ENCODE results near the gene RALGPS2.

RALGPS2 gene

GRCh38 chr1:178961868-178962267 is 236.8 kb downstream of the RALGPS2 start:
- Histone ChIP-seq H3K27me3 (ENCODE audit: low read depth, low read length) (no peaks in the 10 kb centered on the region), H3K4me1 (ENCODE audit: low read length) (peaks cover 4% of the 10 kb centered on the region; the same call in 1 of the 2 replicates), H3K36me3 (replicated peaks; ENCODE audit: low read depth, low read length) (no peaks in the 10 kb centered on the region), H3K9me3 (ENCODE audit: insufficient read depth, low read length) (no peaks in the 10 kb centered on the region), H4K20me1 (ENCODE audit: insufficient read depth, low read length) (no peaks in the 10 kb centered on the region), H3K4me2 (ENCODE audit: low read length) (no peak overlapping the region), H2AFZ (ENCODE audit: low read depth, low read length) (no peak overlapping the region), H3K9ac (ENCODE audit: low read length) (no peak overlapping the region), H3K27ac (ENCODE audit: low read length) (no peak overlapping the region), H3K4me3 (ENCODE audit: low read length) (no peak overlapping the region), H3K79me2 (ENCODE audit: low read length) (no peaks in the 10 kb centered on the region)
- TF ChIP-seq CTCF (IDR thresholded peaks at IDR 0.05; ENCODE audit: low read depth, low read length) = no peak
- no peak for TF ChIP-seq EZH2phosphoT487 (IDR thresholded peaks at IDR 0.05; ENCODE audit: low read depth)

GRCh38 chr1:178962853-178963711 is 238.0 kb downstream of the RALGPS2 start:
- Histone ChIP-seq H3K9me3 (ENCODE audit: insufficient read depth, low read length) (no peaks in the 10 kb centered on the region), H3K27ac (ENCODE audit: low read length) (no peak overlapping the region), H4K20me1 (ENCODE audit: insufficient read depth, low read length) (no peaks in the 10 kb centered on the region), H3K4me3 (ENCODE audit: low read length) (no peak overlapping the region), H3K79me2 (ENCODE audit: low read length) (no peaks in the 10 kb centered on the region), H3K4me1 (ENCODE audit: low read length) (peaks cover 4% of the 10 kb centered on the region; the same call in 1 of the 2 replicates), H2AFZ (ENCODE audit: low read depth, low read length) (no peak overlapping the region), H3K9ac (ENCODE audit: low read length) (no peak overlapping the region), H3K4me2 (ENCODE audit: low read length) (no peak overlapping the region), H3K36me3 (replicated peaks; ENCODE audit: low read depth, low read length) (no peaks in the 10 kb centered on the region), H3K27me3 (ENCODE audit: low read depth, low read length) (no peaks in the 10 kb centered on the region)
- TF ChIP-seq CTCF (IDR thresholded peaks at IDR 0.05; ENCODE audit: low read depth, low read length) (no peak), EZH2phosphoT487 (IDR thresholded peaks at IDR 0.05; ENCODE audit: low read depth) (no peak)

GRCh38 chr1:178964469-178965330 is 239.7 kb downstream of the RALGPS2 start:
- Histone ChIP-seq H3K27ac (ENCODE audit: low read length) (no peak overlapping the region), H3K79me2 (ENCODE audit: low read length) (no peaks in the 10 kb centered on the region), H2AFZ (ENCODE audit: low read depth, low read length) (no peak overlapping the region), H4K20me1 (ENCODE audit: insufficient read depth, low read length) (no peaks in the 10 kb centered on the region), H3K4me3 (ENCODE audit: low read length) (no peak overlapping the region), H3K9me3 (ENCODE audit: insufficient read depth, low read length) (no peaks in the 10 kb centered on the region), H3K9ac (ENCODE audit: low read length) (no peak overlapping the region), H3K36me3 (replicated peaks; ENCODE audit: low read depth, low read length) (no peaks in the 10 kb centered on the region), H3K4me2 (ENCODE audit: low read length) (no peak overlapping the region), H3K4me1 (ENCODE audit: low read length) (peaks cover 3% of the 10 kb centered on the region; the same call in 1 of the 2 replicates), H3K27me3 (ENCODE audit: low read depth, low read length) (no peaks in the 10 kb centered on the region)
- no peak for TF ChIP-seq CTCF (IDR thresholded peaks at IDR 0.05; ENCODE audit: low read depth, low read length)
- no peak for TF ChIP-seq EZH2phosphoT487 (IDR thresholded peaks at IDR 0.05; ENCODE audit: low read depth)

- Histone ChIP-seq H2AFZ (ENCODE audit: low read depth, low read length) (no peak overlapping the region), H3K36me3 (replicated peaks; ENCODE audit: low read depth, low read length) (no peaks in the 10 kb centered on the region), H3K79me2 (ENCODE audit: low read length) (no peaks in the 10 kb centered on the region), H3K27ac (ENCODE audit: low read length) (no peak overlapping the region), H3K4me1 (ENCODE audit: low read length) (no peaks in the 10 kb centered on the region), H4K20me1 (ENCODE audit: insufficient read depth, low read length) (no peaks in the 10 kb centered on the region), H3K9me3 (ENCODE audit: insufficient read depth, low read length) (no peaks in the 10 kb centered on the region), H3K4me2 (ENCODE audit: low read length) (no peak overlapping the region), H3K9ac (ENCODE audit: low read length) (no peak overlapping the region), H3K27me3 (ENCODE audit: low read depth, low read length) (no peaks in the 10 kb centered on the region), H3K4me3 (ENCODE audit: low read length) (no peak overlapping the region)
- TF ChIP-seq CTCF (IDR thresholded peaks at IDR 0.05; ENCODE audit: low read depth, low read length) (no peak), EZH2phosphoT487 (IDR thresholded peaks at IDR 0.05; ENCODE audit: low read depth) (no peak)
Measured at GRCh38 chr1:178966312-178966711, 241.3 kb downstream of the RALGPS2 start.

Measured in OCI-LY3 (cell line).